DND-41 (cell line): ENCODE measurements around the gene GPR160.

Experiments
- ATAC-seq: fragments of 200-7000 bp; cut with Tn5 transposase; 3 replicates; pipeline ENCODE4 v1.9.1; 2021; ENCODE audit warnings: low read depth; ENCODE audit not compliant: insufficient read depth
- DNase-seq: peaks from one replicate; pipeline ENCODE4 v3.0.0-alpha.2; 2020
- H2AFZ ChIP-seq: 2 replicates; pipeline ENCODE4 v1.6.0; 2012; ENCODE audit warnings: low read depth, low read length
- H3K27ac ChIP-seq: 2 replicates; pipeline ENCODE4 v1.5.1; 2012; ENCODE audit warnings: low read length, inconsistent platforms
- H3K27me3 ChIP-seq: fragments of 200-600 bp; sonication (generic); 2 replicates; pipeline ENCODE4 v1.6.0; 2012; ENCODE audit warnings: low read length, mild to moderate bottlenecking, inconsistent platforms; ENCODE audit not compliant: insufficient read depth, poor library complexity
- H3K36me3 ChIP-seq: 2 replicates; pipeline ENCODE4 v1.5.1; 2012; ENCODE audit warnings: low read length, inconsistent platforms; ENCODE audit not compliant: insufficient read depth
- H3K4me1 ChIP-seq: 2 replicates; pipeline ENCODE4 v1.5.1; 2012; ENCODE audit warnings: mild to moderate bottlenecking, low read length; ENCODE audit not compliant: insufficient read depth
- H3K4me2 ChIP-seq: 2 replicates; pipeline ENCODE4 v1.6.0; 2012; ENCODE audit warnings: mild to moderate bottlenecking, moderate library complexity, low read length, inconsistent platforms; ENCODE audit not compliant: insufficient read depth
- H3K4me3 ChIP-seq, 2 experiments: fragments of 200-600 bp in 1 of 2; shearing (Covaris generic) in 1 of 2; 2 replicates each; pipeline ENCODE4 v1.5.1; 2012 to 2016; ENCODE audit warnings: inconsistent platforms in 2 of 2, low read length in 2 of 2, mild to moderate bottlenecking in 2 of 2, low read depth in 1 of 2, moderate library complexity in 1 of 2
- H3K79me2 ChIP-seq: 2 replicates; pipeline ENCODE4 v1.6.0; 2012; ENCODE audit warnings: low read length, inconsistent platforms; ENCODE audit not compliant: insufficient read depth
- H3K9ac ChIP-seq: 2 replicates; pipeline ENCODE4 v1.6.0; 2012; ENCODE audit warnings: low read depth, mild to moderate bottlenecking, inconsistent platforms, low read length, moderate library complexity
- H3K9me3 ChIP-seq: 2 replicates; pipeline ENCODE4 v1.5.1; 2012; ENCODE audit warnings: low read length, moderate library complexity, mild to moderate bottlenecking, inconsistent platforms; ENCODE audit not compliant: insufficient read depth, severe bottlenecking
- H4K20me1 ChIP-seq: 2 replicates; pipeline ENCODE4 v1.6.0; 2012; ENCODE audit warnings: low read length; ENCODE audit not compliant: insufficient read depth
- EZH2 ChIP-seq: IDR thresholded peaks from 3 replicates; pipeline ENCODE4 v1.6.1; 2012; ENCODE audit warnings: borderline replicate concordance, low read depth, mild to moderate bottlenecking, moderate library complexity, low read length, inconsistent platforms; ENCODE audit not compliant: severe bottlenecking
- TF ChIP-seq, protein P1 (sequence below): IDR thresholded peaks from 2 replicates; pipeline ENCODE4 v1.5.1; 2012; ENCODE audit warnings: borderline replicate concordance, low read length, moderate library complexity, mild to moderate bottlenecking; ENCODE audit not compliant: poor library complexity, severe bottlenecking; ENCODE audit errors: extremely low read depth

GPR160 gene

GRCh38 chr3:170077361-170077760 is 39.6 kb downstream of the GPR160 start:
- Histone ChIP-seq H4K20me1 (no peaks in the 10 kb centered on the region), H3K4me1 (peaks cover 26% of the 10 kb centered on the region), H3K79me2 (no peaks in the 10 kb centered on the region), H3K27me3 (no peaks in the 10 kb centered on the region), H3K4me2 (no peak overlapping the region), H3K36me3 (no peaks in the 10 kb centered on the region), H3K27ac (peak overlapping the region; percentile 65), H3K9ac (0 out of 2 replicates have a peak overlapping the region, but pooled peaks have one; percentile 8), H3K9me3 (no peaks in the 10 kb centered on the region), H2AFZ (no peak overlapping the region), H3K4me3 (no peak overlapping the region)
- ATAC-seq (no peak), DNase-seq (no peak)
- no peak for TF ChIP-seq EZH2
- TF ChIP-seq, protein P1, sequence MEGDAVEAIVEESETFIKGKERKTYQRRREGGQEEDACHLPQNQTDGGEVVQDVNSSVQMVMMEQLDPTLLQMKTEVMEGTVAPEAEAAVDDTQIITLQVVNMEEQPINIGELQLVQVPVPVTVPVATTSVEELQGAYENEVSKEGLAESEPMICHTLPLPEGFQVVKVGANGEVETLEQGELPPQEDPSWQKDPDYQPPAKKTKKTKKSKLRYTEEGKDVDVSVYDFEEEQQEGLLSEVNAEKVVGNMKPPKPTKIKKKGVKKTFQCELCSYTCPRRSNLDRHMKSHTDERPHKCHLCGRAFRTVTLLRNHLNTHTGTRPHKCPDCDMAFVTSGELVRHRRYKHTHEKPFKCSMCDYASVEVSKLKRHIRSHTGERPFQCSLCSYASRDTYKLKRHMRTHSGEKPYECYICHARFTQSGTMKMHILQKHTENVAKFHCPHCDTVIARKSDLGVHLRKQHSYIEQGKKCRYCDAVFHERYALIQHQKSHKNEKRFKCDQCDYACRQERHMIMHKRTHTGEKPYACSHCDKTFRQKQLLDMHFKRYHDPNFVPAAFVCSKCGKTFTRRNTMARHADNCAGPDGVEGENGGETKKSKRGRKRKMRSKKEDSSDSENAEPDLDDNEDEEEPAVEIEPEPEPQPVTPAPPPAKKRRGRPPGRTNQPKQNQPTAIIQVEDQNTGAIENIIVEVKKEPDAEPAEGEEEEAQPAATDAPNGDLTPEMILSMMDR, result no peak

DNA sequence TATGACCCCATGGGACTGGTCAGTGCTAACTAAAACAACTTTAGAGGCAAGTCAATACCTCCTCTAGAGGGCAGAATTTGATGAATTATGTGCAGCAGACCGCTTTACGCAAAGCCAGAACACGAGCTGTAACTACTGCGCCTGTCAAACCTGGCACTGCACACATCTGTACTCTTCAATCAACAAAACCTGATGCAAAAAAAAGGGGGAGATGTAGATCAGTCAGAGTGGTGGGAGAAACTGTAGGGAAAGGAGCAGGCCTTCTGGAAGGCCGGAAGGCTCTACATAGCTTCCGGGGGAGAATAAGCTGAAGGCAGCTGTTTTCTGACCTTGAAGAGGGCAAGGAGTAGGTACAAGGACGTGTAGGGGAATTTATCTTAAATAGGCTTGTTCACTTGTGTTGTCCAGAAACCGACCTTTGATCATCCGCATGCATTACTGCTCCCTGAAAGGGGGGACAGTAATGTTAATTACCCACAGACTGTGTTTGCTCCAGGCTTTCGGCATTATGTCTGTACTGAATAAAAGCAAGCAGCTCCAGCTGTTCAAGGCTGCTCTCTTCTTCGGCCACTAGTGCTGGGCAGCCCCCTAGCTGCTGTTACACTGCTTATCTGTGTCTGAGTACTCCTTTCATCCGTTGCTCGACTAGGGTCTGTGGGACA is 41.0 kb downstream of the GPR160 start:
- Histone ChIP-seq H3K27me3 (no peaks in the 10 kb centered on the region), H3K27ac (no peak overlapping the region), H3K36me3 (peaks cover 4% of the 10 kb centered on the region; the same call in 1 of the 2 replicates), H3K4me2 (no peak overlapping the region), H3K9me3 (no peaks in the 10 kb centered on the region), H4K20me1 (no peaks in the 10 kb centered on the region), H3K79me2 (no peaks in the 10 kb centered on the region), H2AFZ (no peak overlapping the region), H3K9ac (no peak overlapping the region), H3K4me1 (peaks cover 26% of the 10 kb centered on the region), H3K4me3 (no peak overlapping the region)
- no peak for DNase-seq
- no peak for ATAC-seq
- no peak for TF ChIP-seq EZH2
- TF ChIP-seq, protein P1, result peak; percentile 50

DNA sequence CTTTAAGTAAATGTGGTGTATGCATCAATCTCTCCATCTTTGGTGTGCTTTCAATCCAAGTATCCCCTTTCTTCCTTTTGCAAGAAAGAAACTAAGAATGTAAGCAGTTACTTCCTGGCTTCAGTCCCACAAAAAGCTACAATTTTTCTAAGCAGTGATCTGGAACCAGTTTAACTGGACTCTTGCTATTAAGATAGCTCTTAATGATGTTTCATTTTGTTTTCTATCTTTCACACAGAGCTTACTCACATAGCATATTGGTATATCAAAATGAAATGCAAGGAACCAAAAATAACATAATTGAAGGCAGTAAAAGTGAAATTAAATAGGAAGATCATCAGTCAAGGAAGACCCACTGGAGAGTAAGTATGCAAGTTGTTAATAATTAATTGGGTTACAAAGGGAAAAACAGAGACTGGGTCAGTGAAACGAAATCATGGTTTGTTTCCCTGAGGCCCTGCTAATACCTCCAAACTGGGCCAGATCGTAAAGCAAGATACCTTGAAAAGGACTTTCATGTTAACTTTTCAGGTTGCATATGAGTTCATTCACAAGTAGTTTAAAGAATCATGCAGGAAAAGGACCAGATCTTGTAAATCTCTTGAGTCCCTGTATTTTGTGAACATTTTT is 41.9 kb downstream of the GPR160 start:
- Histone ChIP-seq H3K9ac (no peak overlapping the region), H3K4me2 (no peak overlapping the region), H3K4me3 (no peak overlapping the region), H3K4me1 (peaks cover 26% of the 10 kb centered on the region), H3K9me3 (no peaks in the 10 kb centered on the region), H3K27ac (no peak overlapping the region), H2AFZ (no peak overlapping the region), H3K36me3 (peaks cover 9% of the 10 kb centered on the region; the same call in 1 of the 2 replicates), H4K20me1 (no peaks in the 10 kb centered on the region), H3K79me2 (no peaks in the 10 kb centered on the region), H3K27me3 (no peaks in the 10 kb centered on the region)
- DNase-seq (no peak), ATAC-seq (no peak)
- no peak for TF ChIP-seq EZH2
- TF ChIP-seq, protein P1, result no peak
